Measurements from ENCODE around the gene PAPPA.

GRCh38 chr9:116423149-116423548 is 269.6 kb downstream of the PAPPA start:
- TF ChIP-seq POLR2A (IDR thresholded peaks at IDR 0.05) = no peak
- TF ChIP-seq CTCF (IDR thresholded peaks at IDR 0.05) = no peak
